ENCODE data around the gene TMEM184C. TPM values are rescaled to one million over a fixed set of nuclear protein-coding genes. Genes with fewer than 3 reads are reported as not detected.

TMEM184C gene
- total and polyA plus RNA-seq, 7 donors: 12.3 to 40.4 (median 18.9) TPM

- Histone ChIP-seq H3K27me3 (ENCODE audit: insufficient read depth in 3 of 3, low read length in 2 of 3) (no peaks in the 10 kb centered on the region), H3K4me3 (peak overlapping the region; percentile 31), H3K27ac (no peak overlapping the region), H3K4me1 (no peaks in the 10 kb centered on the region), H3K9me3 (no peaks in the 10 kb centered on the region), H3K36me3 (ENCODE audit: insufficient read depth in 1 of 2, low read depth in 1 of 2) (no peaks in the 10 kb centered on the region)
- intact Hi-C loops (cut with DNase I): loop anchor here (1.0 to 2.0 kb wide), 2 partner anchors 159 kb away; no protein-coding TSS in a partner anchor
- ATAC-seq: peak; percentile 73 to 88 (median 80)
- TF ChIP-seq, protein P1, sequence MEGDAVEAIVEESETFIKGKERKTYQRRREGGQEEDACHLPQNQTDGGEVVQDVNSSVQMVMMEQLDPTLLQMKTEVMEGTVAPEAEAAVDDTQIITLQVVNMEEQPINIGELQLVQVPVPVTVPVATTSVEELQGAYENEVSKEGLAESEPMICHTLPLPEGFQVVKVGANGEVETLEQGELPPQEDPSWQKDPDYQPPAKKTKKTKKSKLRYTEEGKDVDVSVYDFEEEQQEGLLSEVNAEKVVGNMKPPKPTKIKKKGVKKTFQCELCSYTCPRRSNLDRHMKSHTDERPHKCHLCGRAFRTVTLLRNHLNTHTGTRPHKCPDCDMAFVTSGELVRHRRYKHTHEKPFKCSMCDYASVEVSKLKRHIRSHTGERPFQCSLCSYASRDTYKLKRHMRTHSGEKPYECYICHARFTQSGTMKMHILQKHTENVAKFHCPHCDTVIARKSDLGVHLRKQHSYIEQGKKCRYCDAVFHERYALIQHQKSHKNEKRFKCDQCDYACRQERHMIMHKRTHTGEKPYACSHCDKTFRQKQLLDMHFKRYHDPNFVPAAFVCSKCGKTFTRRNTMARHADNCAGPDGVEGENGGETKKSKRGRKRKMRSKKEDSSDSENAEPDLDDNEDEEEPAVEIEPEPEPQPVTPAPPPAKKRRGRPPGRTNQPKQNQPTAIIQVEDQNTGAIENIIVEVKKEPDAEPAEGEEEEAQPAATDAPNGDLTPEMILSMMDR (IDR thresholded peaks at IDR 0.05): peak; percentile 91
- DNase-seq: no peak
- WGBS, 3 donors: 32 to 37% (median 32%) methylated on average over 7 of the region's 7 CpGs
These were observed 90.9 kb downstream of the TMEM184C start for GRCh38 chr4:147707892-147708672.

DNA sequence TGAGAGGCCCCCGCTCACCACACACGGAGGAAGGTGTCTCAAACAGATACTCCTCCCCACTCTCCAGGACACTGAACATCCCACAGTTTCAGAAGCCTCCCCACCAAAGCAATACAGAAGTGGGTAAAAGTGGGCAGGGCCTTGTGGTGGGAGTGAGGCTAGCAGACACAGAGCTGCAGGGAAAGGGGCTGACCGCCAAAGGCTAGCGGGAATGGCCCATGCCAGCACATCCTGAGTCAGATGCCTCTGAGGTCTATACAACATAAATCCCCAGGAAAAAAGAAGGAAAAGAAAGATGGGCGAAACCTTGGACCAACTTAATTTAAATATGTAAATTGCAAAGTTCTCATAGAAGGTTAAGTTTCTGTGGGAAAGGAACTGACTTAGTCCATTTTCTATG lies 92.8 kb downstream of the TMEM184C start:
- Histone ChIP-seq H3K9me3 (no peaks in the 10 kb centered on the region), H3K4me3 (no peak overlapping the region), H3K27me3 (ENCODE audit: insufficient read depth in 3 of 3, low read length in 2 of 3) (no peaks in the 10 kb centered on the region), H3K4me1 (no peaks in the 10 kb centered on the region), H3K27ac (no peak overlapping the region), H3K36me3 (ENCODE audit: insufficient read depth in 1 of 2, low read depth in 1 of 2) (no peaks in the 10 kb centered on the region)
- no peak for DNase-seq
- TF ChIP-seq, protein P1 (IDR thresholded peaks at IDR 0.05): no peak
- intact Hi-C loops (cut with DNase I): loop anchor here in 1 of 2 donors (2.0 kb wide), 1 partner anchor 157 kb away; no protein-coding TSS in a partner anchor
- WGBS, 3 donors: 85 to 98% (median 98%) methylated on average over 5 of the region's 5 CpGs
- no peak for ATAC-seq

DNA sequence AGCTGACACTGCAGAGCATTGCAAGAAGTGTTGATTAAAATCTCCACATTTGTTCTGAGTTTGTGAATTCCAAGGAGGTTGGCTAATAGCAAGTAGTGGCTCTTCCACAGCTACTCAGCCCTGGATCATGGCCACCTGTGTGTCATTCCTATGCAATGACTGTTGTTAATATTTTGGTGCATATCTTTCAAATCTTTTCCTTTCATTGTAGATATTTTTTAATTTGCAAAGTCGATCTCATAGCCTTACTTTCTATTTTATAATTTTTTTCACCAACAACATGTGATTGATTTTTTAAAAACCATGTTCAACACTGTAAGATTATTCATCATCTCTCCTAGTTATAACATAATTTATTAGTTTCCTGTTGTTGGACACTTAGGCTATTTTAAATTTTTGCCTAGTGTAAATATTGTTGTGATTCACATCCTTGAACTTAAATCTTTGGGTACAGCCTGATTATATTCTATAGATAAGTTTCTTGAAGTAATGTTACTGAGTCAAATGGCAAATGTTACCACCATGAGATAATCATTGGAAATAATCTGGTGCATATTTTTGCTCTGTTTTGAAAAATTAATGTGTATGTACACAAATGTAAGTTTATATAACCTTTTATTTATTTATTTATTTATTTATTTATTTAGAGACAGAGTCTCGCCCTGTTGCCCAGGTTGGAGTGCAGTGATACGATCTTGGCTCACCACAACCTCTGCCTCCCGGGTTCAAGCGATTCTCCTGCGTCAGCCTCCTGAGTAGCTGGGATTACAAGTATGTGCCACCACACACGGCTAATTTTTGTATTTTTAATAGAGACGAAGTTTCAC lies 97.6 kb downstream of the TMEM184C start:
- Histone ChIP-seq H3K36me3 (ENCODE audit: insufficient read depth in 1 of 2, low read depth in 1 of 2) (no peaks in the 10 kb centered on the region), H3K4me3 (no peak overlapping the region), H3K4me1 (no peaks in the 10 kb centered on the region), H3K27me3 (ENCODE audit: insufficient read depth in 3 of 3, low read length in 2 of 3) (no peaks in the 10 kb centered on the region), H3K9me3 (no peaks in the 10 kb centered on the region), H3K27ac (no peak overlapping the region)
- 92% methylated on average over 8 of the region's 8 CpGs for WGBS, 3 donors
- TF ChIP-seq, protein P1 (IDR thresholded peaks at IDR 0.05): no peak
- peak in 2 of 4 donors; percentile 39 to 59 for ATAC-seq
- intact Hi-C loops (cut with DNase I): no loop called here
- peak; percentile 59 to 70 for DNase-seq

DNA sequence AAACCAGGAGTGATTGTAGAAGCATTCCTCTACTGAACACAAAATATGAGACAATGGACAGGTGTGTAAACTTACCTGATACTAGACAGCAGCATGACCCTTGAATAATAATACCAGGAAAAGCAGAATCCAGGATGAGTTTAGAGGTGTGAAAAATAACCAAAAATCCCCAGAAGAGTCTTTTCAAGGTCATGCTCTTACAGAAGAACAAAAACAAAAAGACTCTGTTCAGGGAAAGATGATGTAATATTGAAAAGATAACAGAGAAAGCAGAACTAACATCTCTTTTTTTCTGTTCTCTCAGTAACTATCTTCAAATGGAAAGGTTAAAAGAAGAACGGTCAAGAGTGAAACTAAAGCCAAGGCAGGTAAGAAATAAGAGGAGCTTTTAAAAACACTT lies 100.7 kb downstream of the TMEM184C start:
- Histone ChIP-seq H3K36me3 (ENCODE audit: insufficient read depth in 1 of 2, low read depth in 1 of 2) (no peaks in the 10 kb centered on the region), H3K4me3 (no peak overlapping the region), H3K9me3 (no peaks in the 10 kb centered on the region), H3K4me1 (no peaks in the 10 kb centered on the region), H3K27me3 (ENCODE audit: insufficient read depth in 3 of 3, low read length in 2 of 3) (no peaks in the 10 kb centered on the region), H3K27ac (no peak overlapping the region)
- WGBS, 3 donors: 80 to 84% (median 81%) methylated on average over 1 of the region's 1 CpG
- TF ChIP-seq, protein P1 (IDR thresholded peaks at IDR 0.05): no peak
- DNase-seq: no peak
- intact Hi-C loops (cut with DNase I): no loop called here
- no peak for ATAC-seq

Other genes starting within 250 kb of the TMEM184C start
- 1 to 10 TPM; 1.8 to 5.8 (median 3.0) TPM for gene EDNRA, start 136.3 kb upstream of the TMEM184C start, total RNA-seq
- 1 to 10 TPM in 1 of 3 donors, under 1 TPM in 2; 0.86 to 1.3 (median 0.87) TPM for gene EDNRA, start 136.3 kb upstream of the TMEM184C start, polyA plus RNA-seq
- 1 to 10 TPM; 3.0 to 5.8 (median 5.0) TPM for gene PRMT9, start 66.8 kb downstream of the TMEM184C start, total RNA-seq
- gene PRMT9, start 66.8 kb downstream of the TMEM184C start, polyA plus RNA-seq: 1 to 10 TPM; 1.8 to 4.3 (median 2.9) TPM
- 10 to 100 TPM; 34.0 to 43.5 (median 37.3) TPM for gene ARHGAP10, start 114.7 kb downstream of the TMEM184C start, total RNA-seq
- gene ARHGAP10, start 114.7 kb downstream of the TMEM184C start, polyA plus RNA-seq: 10 to 100 TPM; 28.8 to 30.3 (median 28.8) TPM

Data from psoas muscle (tissue), 8 donors.